Astrocyte of the spinal cord (primary cell): ENCODE results near the gene WNT5A.
A peak's percentile ranks its signal among the peaks of the same experiment; 100 is the strongest.

Source experiments
- DNase-seq: peaks from one replicate; pipeline ENCODE4 v3.0.0; 2011; ENCODE audit warnings: low read depth, low spot score
- H3K4me3 ChIP-seq: 2 replicates; pipeline ENCODE4 v1.5.1; 2011; ENCODE audit warnings: low read depth, mild to moderate bottlenecking, low read length, moderate library complexity
- CTCF ChIP-seq: IDR thresholded peaks from 2 replicates; pipeline ENCODE4 v1.5.1; 2012; ENCODE audit warnings: low read depth, mild to moderate bottlenecking, low read length, inconsistent platforms
- in situ Hi-C: cut with HindIII; loops from 2 replicates; pipeline ENCODE4 v1.10.0; 2017; ENCODE audit warnings: low sequenced_read_pairs

The WNT5A gene

GRCh38 chr3:55518451-55518850 is 31.3 kb upstream of the WNT5A start:
- no peak overlapping the region for H3K4me3 ChIP-seq
- in situ Hi-C loops, result no loop called here
- peak; percentile 35 for DNase-seq
- TF ChIP-seq CTCF, result no peak

DNA sequence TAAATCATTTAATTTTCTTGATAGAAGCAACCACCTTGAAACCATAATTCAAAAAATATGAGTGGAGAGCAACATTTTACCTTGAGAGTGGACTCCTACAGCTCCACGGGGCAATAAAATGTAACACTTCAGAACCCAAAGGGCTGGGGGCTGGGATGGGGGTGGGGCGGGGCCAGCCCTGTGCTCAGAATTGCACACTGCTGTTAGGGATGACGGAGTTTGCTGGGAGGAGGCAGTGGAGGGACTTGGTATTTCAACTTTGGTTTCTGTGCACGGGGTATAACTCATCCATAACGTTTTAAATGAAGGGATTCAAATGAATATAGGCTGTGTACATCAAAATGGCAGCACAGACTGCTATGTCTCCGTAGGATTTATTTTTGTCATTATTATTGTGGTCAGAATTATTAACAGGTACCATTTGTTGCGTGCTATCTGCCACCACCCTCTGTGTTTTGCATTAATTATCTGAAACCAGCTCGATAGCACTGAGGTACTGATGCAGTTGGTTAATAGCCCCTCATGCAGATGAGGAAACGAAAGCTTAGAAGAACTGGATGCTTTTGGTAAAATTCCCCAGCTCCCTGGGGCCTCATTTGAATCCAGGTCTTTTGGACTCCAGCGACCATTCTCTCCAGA is 29.4 kb upstream of the WNT5A start:
- no peak for TF ChIP-seq CTCF
- in situ Hi-C loops, result no loop called here
- H3K4me3 ChIP-seq, result no peak overlapping the region
- DNase-seq, result no peak

GRCh38 chr3:55515550-55516246 is 28.6 kb upstream of the WNT5A start:
- in situ Hi-C loops, result no loop called here
- H3K4me3 ChIP-seq, result no peak overlapping the region
- TF ChIP-seq CTCF, result no peak
- DNase-seq, result no peak

GRCh38 chr3:55514962-55515361 is 27.9 kb upstream of the WNT5A start:
- TF ChIP-seq CTCF, result no peak
- DNase-seq, result no peak
- in situ Hi-C loops, result no loop called here
- no peak overlapping the region for H3K4me3 ChIP-seq

GRCh38 chr3:55512571-55513343 is 25.7 kb upstream of the WNT5A start:
- no peak overlapping the region for H3K4me3 ChIP-seq
- in situ Hi-C loops, result no loop called here
- TF ChIP-seq CTCF, result no peak
- DNase-seq, result no peak

- peak; percentile 70 for DNase-seq
These were observed 24.9 kb upstream of the WNT5A start for GRCh38 chr3:55511895-55512570.

More at GRCh38 chr3:55511895-55512570, 24.9 kb upstream of the WNT5A start:
- in situ Hi-C loops, result no loop called here
- TF ChIP-seq CTCF, result no peak
- no peak overlapping the region for H3K4me3 ChIP-seq
